HG02763 (cell line): ENCODE data around the gene ARL17B.
"Not testable (repeated sequence)": the region's sequence is repeated elsewhere in the genome, so short reads cannot be mapped to it uniquely, and the experiment has no call there.

ENCODE experiments used
- ATAC-seq: cut with Tn5 transposase; IDR thresholded peaks from one replicate; pipeline ENCODE4 v1.9.1; 2021; ENCODE audit warnings: mild to moderate bottlenecking, moderate library complexity; ENCODE audit not compliant: unreplicated experiment

ARL17B gene

GRCh38 chr17:46361755-46362154 lies at the start of gene ARL17B:
Gene ARL17B, minus strand, starts transcription at chr17:46361766. Its CDS starts 3,369 bp downstream, at chr17:46358397.
- ATAC-seq: peak; percentile 89

GRCh38 chr17:46409864-46410263 lies 48.3 kb upstream of the ARL17B start:
- ATAC-seq: not testable (repeated sequence)

DNA sequence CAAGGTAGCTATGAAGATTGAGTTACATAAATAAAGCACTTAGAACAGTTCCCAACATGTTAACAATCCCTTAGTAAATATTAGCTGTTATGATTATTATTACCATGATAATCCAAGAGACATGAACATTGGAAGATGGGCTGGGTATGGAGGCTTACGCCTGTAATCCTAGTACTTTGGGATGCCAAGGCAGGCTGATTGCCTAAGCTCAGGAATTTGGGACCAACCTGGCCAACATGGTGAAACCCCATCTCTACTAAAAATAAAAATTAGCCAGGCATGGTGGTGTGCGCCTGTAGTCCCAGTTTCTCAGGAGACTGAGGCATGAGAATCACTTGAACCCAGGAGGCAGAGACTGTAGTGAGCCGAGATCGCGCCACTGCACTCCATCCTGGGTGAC lies 45.6 kb upstream of the ARL17B start:
- not testable (repeated sequence) for ATAC-seq

GRCh38 chr17:46401033-46401787 lies 39.6 kb upstream of the ARL17B start:
- not testable (repeated sequence) for ATAC-seq

DNA sequence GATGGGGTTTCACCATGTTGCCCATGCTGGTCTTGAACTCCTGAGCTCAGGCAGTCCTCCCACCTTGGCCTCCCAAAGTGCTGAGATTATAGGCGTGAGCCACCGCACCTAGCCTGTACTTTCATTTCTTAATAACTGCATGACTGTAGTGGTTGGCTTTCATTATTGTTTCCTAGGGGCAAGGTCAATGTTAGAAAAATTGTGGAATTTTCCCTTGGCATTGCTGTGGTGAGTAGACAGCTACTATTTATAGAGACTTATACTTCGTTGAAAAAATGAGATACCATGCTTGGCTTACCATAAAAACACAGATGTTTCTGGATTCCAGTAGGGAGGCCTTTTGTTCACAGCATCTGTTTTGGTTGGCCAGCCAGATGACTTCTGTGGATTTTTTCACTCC lies 39.0 kb upstream of the ARL17B start:
- ATAC-seq: not testable (repeated sequence)

DNA sequence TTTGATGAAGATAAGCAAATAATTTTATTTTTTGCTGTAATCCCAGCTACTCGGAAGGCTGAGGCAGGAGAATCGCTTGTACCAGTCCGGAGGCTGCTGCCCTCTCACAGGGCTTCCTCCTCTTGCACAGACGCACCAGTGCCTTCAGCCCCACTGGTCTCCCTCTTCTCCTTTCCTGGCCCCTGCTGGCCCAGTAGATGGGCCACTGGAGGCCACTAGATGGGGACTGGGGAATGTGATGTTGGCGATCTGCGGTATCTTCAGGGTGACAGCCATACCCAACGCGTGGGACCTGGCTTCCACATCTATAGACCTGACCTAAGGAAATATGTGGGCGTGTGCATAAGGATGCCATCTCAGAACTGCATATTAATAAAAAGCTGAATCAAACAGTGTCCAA lies 38.4 kb upstream of the ARL17B start:
- ATAC-seq: not testable (repeated sequence)

GRCh38 chr17:46396292-46396691 lies 34.7 kb upstream of the ARL17B start:
- ATAC-seq: not testable (repeated sequence)

- ATAC-seq: not testable (repeated sequence)
These were observed 32.1 kb upstream of the ARL17B start for GRCh38 chr17:46393702-46394101.

DNA sequence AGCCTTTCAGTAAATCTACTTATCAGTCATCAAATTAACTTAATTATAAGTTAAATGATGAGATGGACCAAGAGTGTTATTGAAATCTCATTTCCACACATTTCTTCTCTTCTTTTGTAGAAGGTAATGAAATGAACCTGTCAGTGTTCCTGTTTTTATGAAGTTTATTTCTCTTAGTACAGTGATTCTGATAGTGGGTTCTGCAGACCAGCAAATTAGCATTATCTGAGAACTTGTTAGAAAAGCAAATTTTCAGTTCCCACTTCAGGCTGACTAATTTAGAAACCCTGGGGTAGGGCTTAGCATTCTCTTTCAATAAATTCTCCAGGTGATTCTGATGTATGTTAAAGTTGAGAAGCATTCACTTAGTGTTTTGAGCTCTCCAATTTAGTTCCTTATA lies 23.9 kb upstream of the ARL17B start:
- not testable (repeated sequence) for ATAC-seq

GRCh38 chr17:46383118-46383517 lies 21.6 kb upstream of the ARL17B start:
- not testable (repeated sequence) for ATAC-seq

GRCh38 chr17:46373418-46373817 lies 11.9 kb upstream of the ARL17B start:
- not testable (repeated sequence) for ATAC-seq

GRCh38 chr17:46372236-46373229 lies 11.0 kb upstream of the ARL17B start:
- peak; percentile 89 for ATAC-seq

DNA sequence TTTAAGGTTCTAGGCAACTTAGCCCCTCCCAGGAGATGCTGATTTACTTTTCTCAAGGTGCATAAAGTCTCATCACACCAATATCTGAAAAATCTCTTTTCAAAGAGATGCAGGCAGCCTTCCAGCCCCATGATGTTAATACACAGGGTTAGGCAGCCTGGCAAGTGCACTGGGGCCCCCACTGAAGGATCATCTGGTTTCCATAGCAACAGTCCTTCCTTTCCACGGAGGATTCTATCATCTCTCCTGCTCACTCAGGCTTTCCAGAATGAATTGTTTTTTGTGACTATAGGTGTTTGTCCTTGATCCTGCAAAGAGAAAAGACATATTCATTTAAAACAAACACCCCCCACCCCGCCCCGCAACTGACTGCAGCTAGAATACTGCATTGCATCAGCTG lies 6.0 kb upstream of the ARL17B start:
- not testable (repeated sequence) for ATAC-seq

GRCh38 chr17:46361145-46361735 lies 326 bp downstream of the ARL17B start:
- ATAC-seq: peak; percentile 48

DNA sequence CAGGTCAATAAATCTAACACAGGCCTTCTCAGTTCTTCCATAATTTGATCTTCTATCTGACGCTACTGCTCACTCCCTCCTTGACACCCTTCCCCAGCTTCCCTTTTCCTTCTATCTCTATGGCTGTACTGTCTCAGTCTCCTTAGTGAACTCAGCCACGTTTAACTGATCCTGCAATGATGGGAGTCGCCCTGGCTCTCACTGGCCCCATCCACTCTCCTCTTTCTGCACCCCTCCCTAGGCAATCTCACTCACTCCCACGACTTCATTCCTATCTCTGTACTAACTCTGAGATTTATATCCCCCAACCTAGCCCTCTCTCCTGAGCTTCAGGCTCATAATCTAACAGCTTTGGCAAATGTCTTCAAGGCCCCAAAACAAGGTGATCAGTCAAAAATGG lies 7.7 kb downstream of the ARL17B start:
- ATAC-seq: not testable (repeated sequence)

DNA sequence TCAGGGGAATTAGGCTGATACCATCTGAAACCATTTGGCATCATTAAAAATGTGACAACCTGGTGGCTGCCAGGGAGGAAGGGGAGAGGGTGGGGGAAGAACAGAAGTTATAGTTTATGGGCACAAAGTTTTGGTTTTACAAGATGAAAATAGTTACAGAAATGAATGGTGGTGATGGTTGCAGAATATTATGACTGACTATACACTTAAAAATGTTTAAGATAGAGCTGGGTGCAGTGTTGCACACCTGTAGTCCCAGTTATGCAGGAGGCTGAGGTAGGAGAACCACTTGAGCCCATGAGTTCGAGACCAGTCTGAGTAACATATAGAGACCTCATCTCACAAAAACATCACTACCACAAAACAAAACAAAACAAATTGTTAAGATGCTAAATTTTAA lies 12.5 kb downstream of the ARL17B start:
- not testable (repeated sequence) for ATAC-seq

GRCh38 chr17:46348345-46348744 lies 13.2 kb downstream of the ARL17B start:
- ATAC-seq: not testable (repeated sequence)

DNA sequence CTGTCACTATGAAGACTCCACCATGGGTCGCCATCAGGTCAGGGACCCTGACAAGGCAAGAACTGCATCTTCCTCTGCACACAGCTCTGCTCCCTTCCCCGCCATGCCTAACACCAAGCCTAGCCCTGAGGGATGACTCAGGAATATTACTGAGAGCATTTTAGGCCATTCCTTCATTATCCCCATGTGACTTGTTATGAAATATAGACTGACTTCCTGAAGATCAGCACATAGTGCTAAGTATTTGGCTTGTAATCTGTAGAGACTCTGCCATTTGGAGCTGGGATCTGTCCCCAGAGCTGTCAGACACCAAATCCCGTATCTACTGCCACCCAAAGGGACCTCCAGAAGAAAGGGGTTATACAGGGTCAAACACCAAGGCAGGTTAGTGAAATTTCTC lies 19.4 kb downstream of the ARL17B start:
- not testable (repeated sequence) for ATAC-seq

DNA sequence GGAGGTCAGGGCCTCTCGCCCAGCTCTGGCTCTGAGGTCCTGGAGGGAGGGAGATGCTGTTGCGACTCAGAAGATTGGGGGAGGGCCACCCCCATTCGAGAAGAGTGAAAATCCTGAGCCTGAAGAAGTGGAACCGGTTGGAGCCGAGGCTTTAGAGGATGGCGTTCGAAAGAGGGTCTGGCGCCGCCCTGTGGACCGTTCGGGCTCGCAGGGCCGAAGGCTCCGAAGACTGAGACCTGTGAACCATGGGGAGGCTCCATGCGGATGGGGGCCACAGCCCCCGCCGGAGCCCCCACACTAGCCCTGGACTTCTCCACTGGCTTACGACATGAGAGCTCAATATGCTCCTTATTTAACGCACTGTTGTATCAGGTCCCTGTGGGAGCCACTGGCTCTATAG lies 20.3 kb downstream of the ARL17B start:
- ATAC-seq: not testable (repeated sequence)

- ATAC-seq: not testable (repeated sequence)
These were observed 66.7 kb downstream of the ARL17B start, which contains the start of gene LRRC37A for GRCh38 chr17:46294831-46295230. Gene LRRC37A, plus strand, starts transcription at chr17:46295131. Its CDS starts 3 bp downstream, at chr17:46295134.

DNA sequence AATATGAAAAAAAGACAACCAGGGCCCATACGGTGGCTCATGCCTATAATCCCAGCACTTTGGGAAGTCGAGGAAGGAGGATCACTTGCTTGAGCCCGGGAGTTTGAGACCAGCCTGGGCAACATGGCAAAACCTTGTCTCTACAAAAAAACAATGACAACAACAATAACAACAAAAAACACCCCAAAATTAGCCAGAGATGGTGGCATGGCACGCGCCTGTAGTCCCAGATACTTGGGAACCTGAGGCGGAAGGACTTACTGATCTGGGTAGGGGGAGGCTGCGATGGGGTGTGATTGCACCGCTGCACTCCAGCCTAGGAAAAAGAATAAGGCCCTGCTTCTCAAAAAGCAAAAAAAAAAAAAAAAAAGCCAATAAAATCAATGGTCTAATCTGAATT lies 69.9 kb downstream of the ARL17B start:
- not testable (repeated sequence) for ATAC-seq
